ENCODE results near the gene OR1B1. TPM values are rescaled to one million over a fixed set of nuclear protein-coding genes. Genes with fewer than 3 reads are reported as not detected.

Gene OR1B1
- total and polyA plus RNA-seq, 8 donors, result 0.20 to 0.29 TPM; not detected in 6

GRCh38 chr9:122656378-122656777 lies 1.0 kb downstream of the OR1B1 start:
- intact Hi-C loops (cut with DNase I), result no loop called here
- Histone ChIP-seq H3K9me3 (no peaks in the 10 kb centered on the region), H3K4me1 (no peaks in the 10 kb centered on the region), H3K27ac (no peak overlapping the region), H3K4me3 (no peak overlapping the region), H3K27me3 (no peaks in the 10 kb centered on the region), H3K36me3 (no peaks in the 10 kb centered on the region)
- peak in 1 of 4 donors; percentile 1 for DNase-seq
- no peak for TF ChIP-seq CTCF (IDR thresholded peaks at IDR 0.05)
- no peak for ATAC-seq

GRCh38 chr9:122642226-122642625 lies 15.2 kb downstream of the OR1B1 start:
- Histone ChIP-seq H3K4me3 (no peak overlapping the region), H3K4me1 (no peaks in the 10 kb centered on the region), H3K27me3 (no peaks in the 10 kb centered on the region), H3K27ac (no peak overlapping the region), H3K36me3 (no peaks in the 10 kb centered on the region), H3K9me3 (peaks cover 0 to 14% of the 10 kb centered on the region in 2 donors)
- intact Hi-C loops (cut with DNase I), result no loop called here
- ATAC-seq (no peak), DNase-seq (peak in 1 of 4 donors; percentile 2)
- no peak for TF ChIP-seq CTCF (IDR thresholded peaks at IDR 0.05)

GRCh38 chr9:122619996-122620395 lies 37.4 kb downstream of the OR1B1 start:
- Histone ChIP-seq H3K4me3 (no peak overlapping the region), H3K27me3 (no peaks in the 10 kb centered on the region), H3K9me3 (peaks cover 0 to 7% of the 10 kb centered on the region in 2 donors), H3K36me3 (no peaks in the 10 kb centered on the region), H3K4me1 (no peaks in the 10 kb centered on the region), H3K27ac (no peak overlapping the region)
- ATAC-seq (no peak), DNase-seq (no peak)
- no peak for TF ChIP-seq CTCF (IDR thresholded peaks at IDR 0.05)
- intact Hi-C loops (cut with DNase I), result no loop called here

- Histone ChIP-seq H3K4me3 (no peak within 1 kb of the TSS), H3K27ac (no peak within 1 kb of the TSS), H3K36me3 (no peaks in the 10 kb centered on the region), H3K9me3 (peaks cover 0 to 7% of the 10 kb centered on the region in 2 donors), H3K27me3 (no peaks in the 10 kb centered on the region), H3K4me1 (no peaks in the 10 kb centered on the region)
- intact Hi-C loops (cut with DNase I), result no loop called here
- TF ChIP-seq CTCF (IDR thresholded peaks at IDR 0.05), result no peak
- ATAC-seq (no peak), DNase-seq (no peak)
Observed at GRCh38 chr9:122614362-122614761, 43.1 kb downstream of the OR1B1 start, which contains the start of gene OR1Q1. Gene OR1Q1, plus strand, starts transcription at chr9:122614738. Its CDS starts 0 bp downstream, at chr9:122614738.

- H3K4me3 ChIP-seq, result no peak overlapping the region
- intact Hi-C loops (cut with DNase I), result no loop called here
- no peaks in the 10 kb centered on the region for H3K9me3 ChIP-seq
Observed at GRCh38 chr9:122609804-122610203, 47.6 kb downstream of the OR1B1 start.

More at GRCh38 chr9:122609804-122610203, 47.6 kb downstream of the OR1B1 start:
- DNase-seq, result no peak
- Histone ChIP-seq H3K27me3 (no peaks in the 10 kb centered on the region), H3K27ac (no peak overlapping the region), H3K4me1 (no peaks in the 10 kb centered on the region), H3K36me3 (no peaks in the 10 kb centered on the region)
- TF ChIP-seq CTCF (IDR thresholded peaks at IDR 0.05), result no peak
- ATAC-seq, result no peak

Measured in left lung (tissue), 10 donors.